Measurements from ENCODE around the gene PANX2. TPM values are rescaled to one million over a fixed set of nuclear protein-coding genes. Genes with fewer than 3 reads are reported as not detected.

Gene PANX2
- total and polyA plus RNA-seq, 9 of the 15 experiments (the other 6 are each of a cell fraction or from before 2014, with no cell fraction given), result 0.01 to 3.9 (median 0.67) TPM; not detected in 1

DNA sequence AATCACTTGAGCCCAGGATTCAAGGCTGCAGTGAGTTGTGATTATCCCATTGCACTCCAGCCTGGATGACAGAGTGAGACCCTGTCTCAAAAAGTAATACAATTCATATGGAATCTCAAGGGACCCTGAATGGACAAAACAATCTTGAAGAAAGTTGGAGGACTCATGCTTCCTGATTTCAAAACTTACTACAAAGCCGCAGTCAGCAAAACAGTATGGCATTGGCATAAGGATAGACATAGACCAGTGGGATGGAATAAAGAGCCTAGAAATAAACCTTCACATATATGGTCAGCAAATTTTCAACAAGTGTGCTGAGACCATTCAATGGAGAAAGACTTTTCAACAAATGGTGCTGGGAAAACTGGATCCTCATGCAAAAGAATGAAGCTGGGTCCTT is 32.8 kb downstream of the PANX2 start:
- H3K4me2 ChIP-seq (ENCODE audit: insufficient read depth, low read length), result no peak overlapping the region
- WGBS (ENCODE audit: insufficient coverage, low coverage, missing lambda C conversion rate), result 100% methylated on average over 1 of the region's 1 CpG
- peaks cover 5 to 58% of the 10 kb centered on the region in 2 experiments; a peak in 3 of 5 replicates for H3K4me1 ChIP-seq (replicated peaks in 1 of 2; ENCODE audit: control insufficient read depth in 2 of 2, insufficient read depth in 2 of 2, low read length in 2 of 2)
- peaks cover 3% of the 10 kb centered on the region; the same call in 1 of the 2 replicates for H3K9me3 ChIP-seq (replicated peaks; ENCODE audit: control insufficient read depth, insufficient read depth, low read depth, low read length)
- H3K36me3 ChIP-seq (ENCODE audit: control insufficient read depth, insufficient read depth, low read length), result peaks cover 39% of the 10 kb centered on the region; the same call in 1 of the 3 replicates
- no peak overlapping the region for H3K9ac ChIP-seq (ENCODE audit: insufficient read depth in 1 of 2, low read depth in 2 of 2, low read length in 2 of 2)
- no peak for FAIRE-seq
- BruUV-seq (replicated peaks), result no TSS peak
- peak; percentile 28; the same call in 1 of the 2 replicates for TF ChIP-seq ZNF316 (IDR thresholded peaks at IDR 0.05)
- TF ChIP-seq, protein P1, sequence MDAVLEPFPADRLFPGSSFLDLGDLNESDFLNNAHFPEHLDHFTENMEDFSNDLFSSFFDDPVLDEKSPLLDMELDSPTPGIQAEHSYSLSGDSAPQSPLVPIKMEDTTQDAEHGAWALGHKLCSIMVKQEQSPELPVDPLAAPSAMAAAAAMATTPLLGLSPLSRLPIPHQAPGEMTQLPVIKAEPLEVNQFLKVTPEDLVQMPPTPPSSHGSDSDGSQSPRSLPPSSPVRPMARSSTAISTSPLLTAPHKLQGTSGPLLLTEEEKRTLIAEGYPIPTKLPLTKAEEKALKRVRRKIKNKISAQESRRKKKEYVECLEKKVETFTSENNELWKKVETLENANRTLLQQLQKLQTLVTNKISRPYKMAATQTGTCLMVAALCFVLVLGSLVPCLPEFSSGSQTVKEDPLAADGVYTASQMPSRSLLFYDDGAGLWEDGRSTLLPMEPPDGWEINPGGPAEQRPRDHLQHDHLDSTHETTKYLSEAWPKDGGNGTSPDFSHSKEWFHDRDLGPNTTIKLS (IDR thresholded peaks at IDR 0.05; ENCODE audit: borderline replicate concordance, low read depth), result no peak
- no peak for TF ChIP-seq BRCA1 (IDR thresholded peaks at IDR 0.05)
- TF ChIP-seq BRCA1 (CRISPR knock-in tag; IDR thresholded peaks at IDR 0.05), result no peak
- TF ChIP-seq BCOR (IDR thresholded peaks at IDR 0.05), result no peak
- peak; percentile 60 for TF ChIP-seq RBM25 (IDR thresholded peaks at IDR 0.05; ENCODE audit: low read depth, low read length, severe bottlenecking)
- TF ChIP-seq EZH2 (IDR thresholded peaks at IDR 0.05; ENCODE audit: borderline replicate concordance, low read depth, low read length), result no peak
- no peak for TF ChIP-seq PCBP2 (IDR thresholded peaks at IDR 0.05; ENCODE audit: low read depth, low read length, poor library complexity, severe bottlenecking)
- H3K27me3 ChIP-seq (ENCODE audit: control insufficient read depth in 2 of 2, insufficient read depth in 2 of 2, low read length in 2 of 2), result no peaks in the 10 kb centered on the region
- CTCF ChIA-PET (ENCODE audit: low intra/inter-chr PET ratio), result no interaction called here
- H2AFZ ChIP-seq (ENCODE audit: low read depth, low read length), result no peak overlapping the region
- ATAC-seq, result no peak
- POLR2A ChIA-PET, result no interaction called here
- in situ Hi-C loops (cut with MboI) (no loop called here), intact Hi-C loops (cut with micrococcal nuclease) (no loop called here)
- DNase-seq (ENCODE audit: extremely low read depth in 1 of 4, low spot score in 3 of 4), result no peak
- no peak overlapping the region for H3K27ac ChIP-seq (ENCODE audit: extremely low read depth, low read depth, low read length)
- peaks cover 20% of the 10 kb centered on the region for H3K79me2 ChIP-seq (ENCODE audit: control insufficient read depth, insufficient read depth, low read length)
- H3K9me1 ChIP-seq (ENCODE audit: control insufficient read depth, insufficient read depth, low read length), result no peaks in the 10 kb centered on the region
- no peaks in the 10 kb centered on the region for H4K20me1 ChIP-seq (replicated peaks; ENCODE audit: control insufficient read depth, insufficient read depth, low read length)
- H3K4me3 ChIP-seq, result no peak overlapping the region
